Fibroblast of lung (primary cell): ENCODE results near the gene PDE4DIP. TPM values are rescaled to one million over a fixed set of nuclear protein-coding genes. Genes with fewer than 3 reads are reported as not detected.
"Not testable (repeated sequence)": the region's sequence is repeated elsewhere in the genome, so short reads cannot be mapped to it uniquely, and the experiment has no call there.

Experiments used
- DNase-seq, 2 donors: peaks; one replicate each; pipeline versions ENCODE4 v3.0.0 to v3.0.0-alpha.2; 2010; ENCODE audit warnings: low read depth in 2 of 2
- H2AFZ ChIP-seq: 2 replicates; pipeline ENCODE4 v1.5.1; 2012; ENCODE audit warnings: low read length, control low read depth, inconsistent platforms
- H3K27ac ChIP-seq: 2 replicates; pipeline ENCODE4 v1.5.1; 2011; ENCODE audit warnings: low read length, control low read depth; ENCODE audit not compliant: insufficient read depth
- H3K27me3 ChIP-seq: 2 replicates; pipeline ENCODE4 v1.5.1; 2011; ENCODE audit warnings: mild to moderate bottlenecking, low read length; ENCODE audit not compliant: control insufficient read depth, insufficient read depth
- H3K36me3 ChIP-seq: 2 replicates; pipeline ENCODE4 v1.5.1; 2011; ENCODE audit warnings: low read length; ENCODE audit not compliant: control insufficient read depth, insufficient read depth
- H3K4me1 ChIP-seq: 2 replicates; pipeline ENCODE4 v1.5.1; 2011; ENCODE audit warnings: low read length; ENCODE audit not compliant: control insufficient read depth, insufficient read depth; ENCODE audit errors: extremely low read depth
- H3K4me2 ChIP-seq: 2 replicates; pipeline ENCODE4 v1.5.1; 2011; ENCODE audit warnings: low read length, control low read depth; ENCODE audit not compliant: insufficient read depth; ENCODE audit errors: extremely low read depth
- H3K4me3 ChIP-seq, 4 experiments: fragments of 200-600 bp in 1 of 4; sonication (generic) in 1 of 4; replicated peaks in 1 of 4; 2 replicates each; pipeline ENCODE4 v1.5.1; 2011 to 2016; ENCODE audit warnings: low read length in 4 of 4, low read depth in 3 of 4, mild to moderate bottlenecking in 3 of 4, control low read depth in 2 of 4, inconsistent platforms in 1 of 4, mixed read lengths in 1 of 4; ENCODE audit not compliant: insufficient read depth in 1 of 4; ENCODE audit errors: control extremely low read depth in 1 of 4
- H3K79me2 ChIP-seq: 2 replicates; pipeline ENCODE4 v1.5.1; 2012; ENCODE audit warnings: mild to moderate bottlenecking, low read length, inconsistent platforms; ENCODE audit not compliant: control insufficient read depth, insufficient read depth
- H3K9ac ChIP-seq: 2 replicates; pipeline ENCODE4 v1.5.1; 2011; ENCODE audit warnings: mild to moderate bottlenecking, low read length, control low read depth; ENCODE audit not compliant: insufficient read depth
- H3K9me3 ChIP-seq: 2 replicates; pipeline ENCODE4 v1.5.1; 2012; ENCODE audit warnings: low read depth, low read length; ENCODE audit not compliant: control insufficient read depth, insufficient read depth
- H4K20me1 ChIP-seq: 2 replicates; pipeline ENCODE4 v1.5.1; 2011; ENCODE audit warnings: low read length; ENCODE audit not compliant: control insufficient read depth, insufficient read depth; ENCODE audit errors: extremely low read depth
- polyA plus RNA-seq, 2 donors: library from polyadenylated mRNA; depleted of rRNA in 1 of 2; stranded (reverse) in 1 of 2; unstranded in 1 of 2; fragments of >200 nt; gene quantifications; 2 replicates each; pipeline ENCODE4 v1.2.1, GENCODE V29; 2011 to 2012; ENCODE audit warnings: missing spikeins in 1 of 2
- total RNA-seq: library from RNA; depleted of rRNA; stranded (reverse); fragments of >200 nt; gene quantifications from 2 replicates; pipeline ENCODE4 v1.2.1, GENCODE V29; 2014

Gene PDE4DIP
- total and polyA plus RNA-seq, 2 donors (not counting 1 experiment from before 2014, with no cell fraction given): 121 to 259 TPM

DNA sequence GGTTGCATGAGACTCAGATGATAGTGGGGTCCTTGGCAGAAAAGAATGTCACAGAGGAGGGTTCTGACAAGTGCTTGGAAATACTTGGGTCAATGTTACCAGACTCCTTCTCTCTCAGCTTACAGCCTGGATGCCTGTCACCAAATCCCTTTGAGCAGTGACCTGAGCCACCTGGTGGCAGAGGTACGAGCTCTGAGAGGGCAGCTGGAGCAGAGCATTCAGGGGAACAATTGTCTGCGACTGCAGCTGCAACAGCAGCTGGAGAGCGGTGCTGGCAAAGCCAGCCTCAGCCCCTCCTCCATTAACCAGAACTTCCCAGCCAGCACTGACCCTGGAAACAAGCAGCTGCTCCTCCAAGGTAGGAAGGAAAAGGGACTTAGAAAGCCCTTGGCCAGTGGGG, 180.1 kb downstream of the PDE4DIP start:
- not testable (repeated sequence) for H3K4me3 ChIP-seq, DNase-seq, H3K4me2 ChIP-seq, H3K36me3 ChIP-seq, H3K79me2 ChIP-seq, H3K9me3 ChIP-seq, H3K9ac ChIP-seq, H2AFZ ChIP-seq, H3K27me3 ChIP-seq, H3K27ac ChIP-seq, H4K20me1 ChIP-seq, H3K4me1 ChIP-seq

DNA sequence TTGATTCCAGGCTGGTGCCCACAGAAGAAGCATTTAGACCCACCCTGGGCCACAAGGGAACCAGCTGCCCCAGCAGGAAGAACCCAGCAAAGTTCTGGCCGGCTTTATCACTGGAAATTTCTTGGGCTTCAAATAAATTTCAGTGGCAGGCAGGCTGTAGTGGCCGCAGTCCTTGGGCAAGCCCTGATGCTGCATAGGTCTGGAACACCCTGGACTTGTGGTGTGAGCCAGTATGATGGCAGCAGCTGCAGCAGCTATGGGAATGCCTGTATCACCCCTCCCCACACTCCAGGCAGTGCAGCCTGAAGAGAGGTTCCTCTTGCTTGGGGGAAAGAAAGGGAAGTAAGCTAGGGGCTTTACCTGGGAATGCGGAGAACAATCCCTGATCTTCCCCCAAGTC, 189.7 kb downstream of the PDE4DIP start:
- not testable (repeated sequence) for H3K27ac ChIP-seq, H3K79me2 ChIP-seq, DNase-seq, H4K20me1 ChIP-seq, H3K36me3 ChIP-seq, H2AFZ ChIP-seq, H3K9ac ChIP-seq, H3K4me2 ChIP-seq, H3K4me1 ChIP-seq, H3K27me3 ChIP-seq, H3K9me3 ChIP-seq, H3K4me3 ChIP-seq

- not testable (repeated sequence) for DNase-seq, H3K27ac ChIP-seq, H3K4me3 ChIP-seq, H3K27me3 ChIP-seq, H3K36me3 ChIP-seq, H3K4me2 ChIP-seq, H4K20me1 ChIP-seq, H2AFZ ChIP-seq, H3K9ac ChIP-seq, H3K4me1 ChIP-seq, H3K9me3 ChIP-seq, H3K79me2 ChIP-seq
These were observed 198.8 kb downstream of the PDE4DIP start for GRCh38 chr1:149043056-149043455.

DNA sequence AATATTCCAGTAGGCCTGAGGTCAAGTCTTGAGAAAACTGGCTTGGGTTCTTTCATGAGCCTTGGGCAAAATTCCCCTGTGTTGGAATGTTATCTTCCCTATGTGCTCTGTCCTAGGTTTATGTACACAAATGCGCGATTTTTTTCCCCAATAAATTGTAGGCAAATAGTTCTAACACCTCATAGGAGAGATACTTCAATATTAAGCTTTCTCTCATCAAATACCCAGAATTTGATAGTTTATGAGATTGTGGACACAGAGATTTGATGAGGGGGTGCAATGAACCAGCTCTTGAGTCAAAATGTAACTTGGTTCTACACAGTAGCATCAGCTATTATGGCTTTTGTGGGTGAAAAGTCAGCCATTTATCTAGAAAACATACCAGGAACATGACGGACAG, 220.4 kb downstream of the PDE4DIP start:
- H3K27ac ChIP-seq, H3K4me3 ChIP-seq, H3K4me2 ChIP-seq, H3K27me3 ChIP-seq, H3K9ac ChIP-seq, H3K4me1 ChIP-seq, H3K9me3 ChIP-seq, H2AFZ ChIP-seq, H4K20me1 ChIP-seq, H3K36me3 ChIP-seq, DNase-seq, H3K79me2 ChIP-seq: not testable (repeated sequence)

GRCh38 chr1:149075505-149076127, 231.4 kb downstream of the PDE4DIP start:
- not testable (repeated sequence) for H3K27me3 ChIP-seq, H3K4me1 ChIP-seq, H3K79me2 ChIP-seq, H3K27ac ChIP-seq, H3K9ac ChIP-seq, H3K36me3 ChIP-seq, H3K4me2 ChIP-seq, H2AFZ ChIP-seq, H3K9me3 ChIP-seq, DNase-seq, H3K4me3 ChIP-seq, H4K20me1 ChIP-seq

Other genes with a start within 250 kb of the PDE4DIP start
- 53.2 and 87.2 TPM in 2 replicates for gene NBPF14, start 248.4 kb upstream of the PDE4DIP start, total RNA-seq
- gene NBPF14, start 248.4 kb upstream of the PDE4DIP start, polyA plus RNA-seq: 9.2 and 28.3 TPM in 2 replicates
- gene NUDT4B, start 95.7 kb upstream of the PDE4DIP start, total RNA-seq: 7.1 and 15.9 TPM in 2 replicates
- gene NUDT4B, start 95.7 kb upstream of the PDE4DIP start, polyA plus RNA-seq: 17.5 and 22.3 TPM in 2 replicates